Activated CD4-positive, alpha-beta T cell treated with anti-CD3 and anti-CD28 coated beads for 4 hours (primary cell): ENCODE data around the gene MIGA1.
"Not testable (repeated sequence)": the region's sequence is repeated elsewhere in the genome, so short reads cannot be mapped to it uniquely, and the experiment has no call there.

Source experiments
- DNase-seq, 2 donors: peaks; one replicate each; pipeline ENCODE4 v3.0.0-alpha.2; 2020

The MIGA1 gene

GRCh38 chr1:77803371-77803770 is 23.9 kb downstream of the MIGA1 start:
- no peak for DNase-seq

GRCh38 chr1:77809787-77810462 is 30.5 kb downstream of the MIGA1 start:
- not testable (repeated sequence) for DNase-seq

- not testable (repeated sequence) for DNase-seq
Measured at GRCh38 chr1:77811589-77811988, 32.1 kb downstream of the MIGA1 start.

GRCh38 chr1:77817368-77818209 is 38.1 kb downstream of the MIGA1 start:
- no peak for DNase-seq

GRCh38 chr1:77820121-77820520 is 40.7 kb downstream of the MIGA1 start:
- DNase-seq = no peak

- DNase-seq = no peak
Measured at GRCh38 chr1:77824079-77824478, 44.6 kb downstream of the MIGA1 start.

GRCh38 chr1:77824694-77825093 is 45.2 kb downstream of the MIGA1 start:
- no peak for DNase-seq

- DNase-seq = no peak
Measured at GRCh38 chr1:77825131-77825709, 45.8 kb downstream of the MIGA1 start.

- DNase-seq = not testable (repeated sequence)
Measured at GRCh38 chr1:77826851-77827250, 47.4 kb downstream of the MIGA1 start.

GRCh38 chr1:77828098-77828497 is 48.6 kb downstream of the MIGA1 start:
- no peak for DNase-seq

- no peak for DNase-seq
Measured at GRCh38 chr1:77829851-77830250, 50.4 kb downstream of the MIGA1 start.

GRCh38 chr1:77830946-77831345 is 51.5 kb downstream of the MIGA1 start:
- DNase-seq = no peak

- no peak for DNase-seq
Measured at GRCh38 chr1:77831566-77831965, 52.1 kb downstream of the MIGA1 start.

GRCh38 chr1:77831976-77832711 is 52.7 kb downstream of the MIGA1 start:
- DNase-seq = no peak

GRCh38 chr1:77832901-77833300 is 53.5 kb downstream of the MIGA1 start:
- DNase-seq = no peak

- DNase-seq = no peak
Measured at GRCh38 chr1:77833521-77834100, 54.2 kb downstream of the MIGA1 start.

GRCh38 chr1:77834771-77835334 is 55.4 kb downstream of the MIGA1 start:
- DNase-seq = no peak

- no peak for DNase-seq
Measured at GRCh38 chr1:77841574-77841973, 62.1 kb downstream of the MIGA1 start.

GRCh38 chr1:77845951-77846350 is 66.5 kb downstream of the MIGA1 start:
- DNase-seq = no peak

GRCh38 chr1:77846966-77847365 is 67.5 kb downstream of the MIGA1 start:
- DNase-seq = no peak

GRCh38 chr1:77847621-77848080 is 68.2 kb downstream of the MIGA1 start:
- no peak for DNase-seq

GRCh38 chr1:77850082-77850481 is 70.6 kb downstream of the MIGA1 start:
- no peak for DNase-seq
